Eye (tissue), 1 donor: ENCODE results near the gene MRPL14.
A peak's percentile ranks its signal among the peaks of the same experiment; 100 is the strongest.

Experiments
- DNase-seq: peaks from one replicate; pipeline ENCODE4 v3.0.0-alpha.2; 2015

Gene MRPL14

GRCh38 chr6:44127186-44128019 is at the start of gene MRPL14, which contains the start of gene TMEM63B:
Gene MRPL14, minus strand, starts transcription at chr6:44127452. Its CDS starts 10,841 bp downstream, at chr6:44116611.
Gene TMEM63B, plus strand, starts transcription at chr6:44127554. Its CDS starts 7,031 bp downstream, at chr6:44134585.
- DNase-seq, result peak; percentile 97

GRCh38 chr6:44176130-44176761 is 49.0 kb upstream of the MRPL14 start:
- no peak for DNase-seq

GRCh38 chr6:44172731-44173500 is 45.7 kb upstream of the MRPL14 start:
- DNase-seq, result peak; percentile 94

GRCh38 chr6:44171899-44172546 is 44.8 kb upstream of the MRPL14 start:
- DNase-seq, result no peak

GRCh38 chr6:44169886-44170570 is 42.8 kb upstream of the MRPL14 start:
- no peak for DNase-seq

GRCh38 chr6:44169154-44169553 is 41.9 kb upstream of the MRPL14 start:
- no peak for DNase-seq

- no peak for DNase-seq
These were observed 40.3 kb upstream of the MRPL14 start for GRCh38 chr6:44167567-44167966.

- no peak for DNase-seq
These were observed 39.4 kb upstream of the MRPL14 start for GRCh38 chr6:44166591-44167184.

- no peak for DNase-seq
These were observed 38.9 kb upstream of the MRPL14 start for GRCh38 chr6:44166116-44166515.

- DNase-seq, result no peak
These were observed 35.8 kb upstream of the MRPL14 start for GRCh38 chr6:44162876-44163625.

- no peak for DNase-seq
These were observed 34.7 kb upstream of the MRPL14 start for GRCh38 chr6:44161997-44162338.

GRCh38 chr6:44158770-44159228 is 31.5 kb upstream of the MRPL14 start, which contains the start of gene CAPN11:
Gene CAPN11, plus strand, starts transcription at chr6:44158820. Its CDS starts 29 bp downstream, at chr6:44158849.
- DNase-seq, result no peak

- no peak for DNase-seq
These were observed 29.9 kb upstream of the MRPL14 start for GRCh38 chr6:44157152-44157521.

- DNase-seq, result no peak
These were observed 29.4 kb upstream of the MRPL14 start for GRCh38 chr6:44156494-44157151.

GRCh38 chr6:44154067-44154466 is 26.8 kb upstream of the MRPL14 start:
- no peak for DNase-seq

- DNase-seq, result no peak
These were observed 25.3 kb upstream of the MRPL14 start for GRCh38 chr6:44152533-44152932.

GRCh38 chr6:44152109-44152461 is 24.8 kb upstream of the MRPL14 start:
- no peak for DNase-seq

GRCh38 chr6:44151348-44152108 is 24.3 kb upstream of the MRPL14 start:
- peak; percentile 86 for DNase-seq

- no peak for DNase-seq
These were observed 23.2 kb upstream of the MRPL14 start for GRCh38 chr6:44150317-44150917.
